C4-2B (cell line): ENCODE data around the gene GZMB.

ENCODE experiments used
- CTCF ChIP-seq: fragments of 450-650 bp; conservative IDR thresholded peaks from 2 replicates; pipeline ENCODE4 v1.5.1; 2017; ENCODE audit warnings: mild to moderate bottlenecking
- ZFX ChIP-seq: fragments of 450-650 bp; IDR thresholded peaks from 2 replicates; pipeline ENCODE4 v1.6.1; 2017

- TF ChIP-seq CTCF (no peak), ZFX (no peak)
Measured at GRCh38 chr14:24639905-24640304, 5.9 kb upstream of the GZMB start.
